H1 (cell line): Measurements from ENCODE around the gene NUDT3. TPM values are rescaled to one million over a fixed set of nuclear protein-coding genes. Genes with fewer than 3 reads are reported as not detected.

Experiments
- CTCF ChIA-PET: fragments of 300-600 bp; sonication (Branson Sonifier 250); formaldehyde crosslinking; loops from one replicate; lab custom pipeline; 2021; ENCODE audit not compliant: partially characterized antibody; lab: Charles Lee
- POLR2A ChIA-PET: fragments of 300-600 bp; sonication (Branson Sonifier 250); formaldehyde crosslinking; loops from one replicate; lab custom pipeline; 2021; ENCODE audit warnings: inconsistent platforms; ENCODE audit not compliant: partially characterized antibody; lab: Charles Lee
- DNase-seq, 2 experiments: peaks; one replicate each; pipeline versions ENCODE4 v3.0.0 to v3.0.0-alpha.2; 2010 to 2022; ENCODE audit warnings: low spot score in 2 of 2, low read depth in 1 of 2, mixed read lengths in 1 of 2
- FAIRE-seq: peaks from 2 replicates; lab custom pipeline; 2011; peaks lifted over from hg19 to GRCh38; lab: Jason Lieb, UNC
- H2AFZ ChIP-seq: 2 replicates; pipeline ENCODE4 v1.8.1; 2012; ENCODE audit warnings: low read length, inconsistent platforms
- H2AK5ac ChIP-seq: 2 replicates; pipeline ENCODE4 v1.6.1; 2013; ENCODE audit warnings: low read depth, low read length
- H2BK120ac ChIP-seq: replicated peaks from 2 replicates; pipeline ENCODE3; 2013; ENCODE audit warnings: low read depth, low read length, inconsistent platforms
- H2BK12ac ChIP-seq: 2 replicates; pipeline ENCODE4 v1.6.1; 2013; ENCODE audit warnings: low read depth, low read length
- H2BK15ac ChIP-seq: 2 replicates; pipeline ENCODE4 v1.6.1; 2013; ENCODE audit warnings: low read length
- H2BK20ac ChIP-seq: 2 replicates; pipeline ENCODE4 v1.6.1; 2013; ENCODE audit warnings: low read length
- H2BK5ac ChIP-seq: 2 replicates; pipeline ENCODE4 v1.6.1; 2013; ENCODE audit warnings: low read depth, low read length
- H3K14ac ChIP-seq: 2 replicates; pipeline ENCODE4 v1.6.1; 2013; ENCODE audit warnings: inconsistent platforms; ENCODE audit not compliant: insufficient read length
- H3K18ac ChIP-seq: 2 replicates; pipeline ENCODE4 v1.6.1; 2013; ENCODE audit warnings: low read length; ENCODE audit errors: extremely low read depth
- H3K23ac ChIP-seq: 2 replicates; pipeline ENCODE4 v1.6.1; 2013; ENCODE audit warnings: inconsistent platforms; ENCODE audit not compliant: insufficient read length
- H3K23me2 ChIP-seq: 2 replicates; pipeline ENCODE4 v1.6.1; 2013; ENCODE audit warnings: low read depth, low read length
- H3K27ac ChIP-seq: 2 replicates; pipeline ENCODE4 v1.6.1; 2011; ENCODE audit warnings: low read depth, low read length, inconsistent platforms
- H3K27me3 ChIP-seq, 4 experiments: replicated peaks in 1 of 4; 1 replicate in 1 of 4; 2 replicates in 3 of 4; pipeline versions ENCODE4 v1.6.1 to v1.8.1; 2011 to 2013; ENCODE audit warnings: low read length in 3 of 4, mild to moderate bottlenecking in 3 of 4, inconsistent platforms in 2 of 4, mixed read lengths in 2 of 4, moderate library complexity in 1 of 4; ENCODE audit not compliant: control insufficient read depth in 3 of 4, insufficient read depth in 3 of 4; ENCODE audit errors: extremely low read depth in 1 of 4
- H3K36me3 ChIP-seq, 4 experiments: 2 replicates each; pipeline versions ENCODE4 v1.6.1 to v1.8.1; 2011 to 2013; ENCODE audit warnings: mild to moderate bottlenecking in 4 of 4, low read length in 3 of 4, moderate library complexity in 2 of 4, control low read depth in 1 of 4, inconsistent platforms in 1 of 4; ENCODE audit not compliant: insufficient read depth in 4 of 4, control insufficient read depth in 2 of 4
- H3K4ac ChIP-seq: replicated peaks from 2 replicates; pipeline ENCODE3; 2013; ENCODE audit warnings: low read length, low read depth, mixed read lengths, inconsistent platforms; ENCODE audit not compliant: insufficient read length
- H3K4me1 ChIP-seq, 4 experiments: replicated peaks in 1 of 4; 1 replicate in 1 of 4; 2 replicates in 3 of 4; pipeline versions ENCODE4 v1.6.1 to v1.8.1; 2011 to 2013; ENCODE audit warnings: low read length in 3 of 4, inconsistent platforms in 2 of 4, mixed read lengths in 1 of 4; ENCODE audit not compliant: insufficient read depth in 4 of 4, control insufficient read depth in 3 of 4
- H3K4me2 ChIP-seq, 2 experiments: 2 replicates each; pipeline versions ENCODE4 v1.6.1 to v1.8.1; 2011 to 2013; ENCODE audit warnings: low read depth in 2 of 2, low read length in 2 of 2, control low read depth in 1 of 2, inconsistent platforms in 1 of 2, mild to moderate bottlenecking in 1 of 2; ENCODE audit not compliant: insufficient read depth in 1 of 2
- H3K4me3 ChIP-seq, 4 experiments: fragments of 200-600, 300-600 bp in 1 of 4; sonication (generic), shearing (Covaris generic), sonication (Bioruptor Twin) in 1 of 4; 2 replicates each; pipeline versions ENCODE4 v1.5.1 to v1.8.1; 2011 to 2016; ENCODE audit warnings: low read length in 4 of 4, low read depth in 3 of 4, control low read depth in 2 of 4, inconsistent platforms in 2 of 4, mild to moderate bottlenecking in 2 of 4, mixed read lengths in 1 of 4, moderate library complexity in 1 of 4; ENCODE audit not compliant: insufficient read depth in 2 of 4; ENCODE audit errors: extremely low read depth in 1 of 4
- H3K56ac ChIP-seq: replicated peaks from 2 replicates; pipeline ENCODE3; 2013; ENCODE audit warnings: low read depth, mild to moderate bottlenecking, mixed read lengths, low read length, inconsistent platforms; ENCODE audit not compliant: insufficient read length
- H3K79me1 ChIP-seq: 2 replicates; pipeline ENCODE4 v1.6.1; 2013; ENCODE audit warnings: low read depth, low read length, control low read depth
- H3K79me2 ChIP-seq, 2 experiments: 2 replicates each; pipeline versions ENCODE4 v1.6.1 to v1.8.1; 2012 to 2013; ENCODE audit warnings: low read length in 2 of 2, mild to moderate bottlenecking in 2 of 2, inconsistent platforms in 1 of 2; ENCODE audit not compliant: insufficient read depth in 2 of 2, control insufficient read depth in 1 of 2
- H3K9ac ChIP-seq, 4 experiments: replicated peaks in 1 of 4; 1 replicate in 1 of 4; 2 replicates in 3 of 4; pipeline versions ENCODE4 v1.6.1 to v1.8.1; 2011 to 2013; ENCODE audit warnings: low read depth in 3 of 4, low read length in 3 of 4, control low read depth in 2 of 4, mild to moderate bottlenecking in 2 of 4, moderate library complexity in 2 of 4, inconsistent platforms in 1 of 4; ENCODE audit errors: extremely low read depth in 1 of 4
- H3K9me3 ChIP-seq, 2 experiments: 2 replicates each; pipeline versions ENCODE4 v1.6.1 to v1.8.1; 2012 to 2013; ENCODE audit warnings: mild to moderate bottlenecking in 2 of 2, moderate library complexity in 2 of 2, control low read depth in 1 of 2, inconsistent platforms in 1 of 2, low read depth in 1 of 2, low read length in 1 of 2, mixed read lengths in 1 of 2; ENCODE audit not compliant: insufficient read depth in 2 of 2
- H4K20me1 ChIP-seq, 2 experiments: replicated peaks in 1 of 2; 2 replicates each; pipeline versions ENCODE3 to v1.8.1; 2011 to 2013; ENCODE audit warnings: inconsistent platforms in 2 of 2, low read length in 2 of 2, mild to moderate bottlenecking in 1 of 2; ENCODE audit not compliant: insufficient read depth in 2 of 2, control insufficient read depth in 1 of 2
- H4K5ac ChIP-seq: 2 replicates; pipeline ENCODE4 v1.6.1; 2013; ENCODE audit warnings: low read length, low read depth, mixed read lengths, inconsistent platforms; ENCODE audit not compliant: insufficient read length
- H4K8ac ChIP-seq: 2 replicates; pipeline ENCODE4 v1.8.0; 2013; ENCODE audit warnings: mild to moderate bottlenecking, moderate library complexity, low read length, inconsistent platforms; ENCODE audit not compliant: insufficient read depth; ENCODE audit errors: extremely low read depth
- H4K91ac ChIP-seq: replicated peaks from 2 replicates; pipeline ENCODE3; 2013; ENCODE audit warnings: low read length, mixed read lengths, inconsistent platforms; ENCODE audit not compliant: insufficient read length
- BRCA1 ChIP-seq: IDR thresholded peaks from 2 replicates; pipeline ENCODE4 v1.6.1; 2012; ENCODE audit warnings: low read depth, low read length, improper control_type of control experiment
- NRF1 ChIP-seq: IDR thresholded peaks from 2 replicates; pipeline ENCODE4 v1.6.1; 2011; ENCODE audit warnings: mild to moderate bottlenecking, low read depth, low read length, improper control_type of control experiment
- RNF2 ChIP-seq: fragments of 200-900, 300-1000 bp; sonication (generic); IDR thresholded peaks from 2 replicates; pipeline ENCODE4 v1.7.1; 2016; ENCODE audit warnings: borderline replicate concordance, low read depth, mild to moderate bottlenecking, antibody characterized with exemption, low read length; ENCODE audit not compliant: poor library complexity, severe bottlenecking; ENCODE audit errors: missing control alignments
- SP2 ChIP-seq: IDR thresholded peaks from 2 replicates; pipeline ENCODE4 v1.6.1; 2012; ENCODE audit warnings: mild to moderate bottlenecking, low read length, inconsistent platforms
- TBP ChIP-seq: IDR thresholded peaks from 2 replicates; pipeline ENCODE4 v1.6.1; 2011; ENCODE audit warnings: low read depth, low read length, improper control_type of control experiment
- USF2 ChIP-seq: IDR thresholded peaks from 2 replicates; pipeline ENCODE4 v1.6.1; 2011; ENCODE audit warnings: low read length, improper control_type of control experiment
- ZNF274 ChIP-seq: IDR thresholded peaks from 2 replicates; pipeline ENCODE4 v1.7.0; 2012; ENCODE audit warnings: low read length, borderline replicate concordance; ENCODE audit errors: extremely low read depth
- WGBS, 2 experiments: shearing (Covaris generic) in 1 of 2; methylation state at CpG; one replicate each; pipeline versions ENCODE4 v1.1.6 to v1.1.7; 2013 to 2015; ENCODE audit warnings: low lambda C conversion rate in 2 of 2, mixed read lengths in 2 of 2, inconsistent platforms in 1 of 2, low coverage in 1 of 2, missing lambda C conversion rate in 1 of 2; ENCODE audit not compliant: insufficient replicate concordance in 2 of 2, insufficient coverage in 1 of 2, insufficient read length in 1 of 2; ENCODE audit errors: extremely low coverage in 1 of 2, missing lambda C conversion rate in 1 of 2; 5-methylcytosine and 5-hydroxymethylcytosine counted together
- polyA plus RNA-seq, 7 experiments: library from polyadenylated mRNA; depleted of rRNA in 3 of 7; stranded (reverse) in 5 of 7; unstranded in 2 of 7; fragments of >200 nt in 5 of 7; fragments of 200-250 nt in 2 of 7; gene quantifications; 1 replicate in 5 of 7; 2 replicates in 1 of 7; 4 replicates in 1 of 7; pipeline versions ENCODE4 v1.2.1 to v1.2.3, GENCODE V29; 2011 to 2013; ENCODE audit warnings: missing spikeins in 2 of 7, mixed read lengths in 2 of 7
- total RNA-seq: library from RNA; stranded (reverse); fragmentation: NEBNext Ultra II Directional; extraction: Animal tissue kit (Norgen Biotek cat#: 25700); gene quantifications from 2 replicates; pipeline ENCODE4 v1.2.1, GENCODE V29; 2021
- TF ChIP-seq, protein P1 (sequence below): IDR thresholded peaks from 2 replicates; pipeline ENCODE4 v1.6.1; 2012; ENCODE audit warnings: inconsistent platforms

NUDT3 gene
- total and polyA plus RNA-seq, 2 of the 8 experiments (the other 6 are each of a cell fraction or from before 2014, with no cell fraction given): 14.1 to 36.9 TPM

DNA sequence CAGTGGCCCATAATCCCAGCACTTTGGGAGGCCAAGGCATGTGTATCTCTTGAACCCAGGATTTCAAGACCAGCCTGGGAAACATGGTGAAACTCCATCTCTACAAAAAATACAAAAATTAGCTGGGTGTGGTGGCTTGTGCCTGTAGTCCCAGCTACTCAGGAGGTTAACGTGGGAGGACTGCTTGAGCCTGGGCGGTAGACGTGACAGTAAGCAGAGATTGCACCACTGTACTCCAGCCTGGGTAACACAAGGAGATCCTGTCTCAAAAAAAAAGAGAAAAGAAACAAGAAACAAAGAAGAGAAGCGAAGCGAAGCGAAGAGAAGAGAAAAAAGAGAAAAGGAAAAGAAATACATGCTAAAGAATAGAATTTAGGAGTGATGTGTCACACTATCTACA is 69.2 kb downstream of the NUDT3 start:
- no peaks in the 10 kb centered on the region for H3K36me3 ChIP-seq
- no peak overlapping the region for H3K18ac ChIP-seq
- H2BK120ac ChIP-seq: no peak overlapping the region
- WGBS, 2 experiments: 94% methylated on average over 6 of the region's 6 CpGs; no CpG with 5 or more reads in 1 of the 2 experiments
- ChIA-PET POLR2A (interaction anchor here (0.8 to 1.3 kb wide), 2 partner anchors 41 to 76 kb away, joined by 3 to 4 read pairs; no protein-coding TSS in a partner anchor), CTCF (interaction anchor here (1.2 kb wide), 1 partner anchor 585 kb away, joined by 3 read pairs; no protein-coding TSS in a partner anchor)
- no peaks in the 10 kb centered on the region for H3K4me1 ChIP-seq
- DNase-seq: no peak
- FAIRE-seq: no peak
- no peak overlapping the region for H3K9ac ChIP-seq
- H4K20me1 ChIP-seq: peaks cover 0 to 3% of the 10 kb centered on the region in 2 experiments
- no peak overlapping the region for H2AFZ ChIP-seq
- no peaks in the 10 kb centered on the region for H3K27me3 ChIP-seq
- TF ChIP-seq TBP (no peak), NRF1 (no peak), BRCA1 (no peak), RNF2 (no peak), SP2 (no peak), USF2 (no peak), ZNF274 (no peak)
- TF ChIP-seq, protein P1, sequence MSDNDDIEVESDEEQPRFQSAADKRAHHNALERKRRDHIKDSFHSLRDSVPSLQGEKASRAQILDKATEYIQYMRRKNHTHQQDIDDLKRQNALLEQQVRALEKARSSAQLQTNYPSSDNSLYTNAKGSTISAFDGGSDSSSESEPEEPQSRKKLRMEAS: no peak
- no peak overlapping the region for H3K56ac ChIP-seq
- no peaks in the 10 kb centered on the region for H3K23me2 ChIP-seq
- H4K5ac ChIP-seq: no peak overlapping the region
- H3K4me2 ChIP-seq: no peak overlapping the region
- no peak overlapping the region for H4K8ac ChIP-seq
- H2BK15ac ChIP-seq: no peak overlapping the region
- no peak overlapping the region for H2BK5ac ChIP-seq
- no peak overlapping the region for H3K27ac ChIP-seq
- H2BK20ac ChIP-seq: no peak overlapping the region
- H4K91ac ChIP-seq: no peak overlapping the region
- H3K4ac ChIP-seq: no peak overlapping the region
- H3K14ac ChIP-seq: no peak overlapping the region
- peaks cover 0 to 6% of the 10 kb centered on the region in 2 experiments; a peak in 1 of 4 replicates for H3K79me2 ChIP-seq
- peaks cover 2% of the 10 kb centered on the region; the same call in 1 of the 2 replicates for H3K79me1 ChIP-seq
- H3K4me3 ChIP-seq: no peak overlapping the region
- no peaks in the 10 kb centered on the region for H3K9me3 ChIP-seq
- H3K23ac ChIP-seq: no peak overlapping the region
- H2AK5ac ChIP-seq: no peak overlapping the region
- no peak overlapping the region for H2BK12ac ChIP-seq
